Measurements from ENCODE around the gene CLCN7.
"Not testable (repeated sequence)": the region's sequence is repeated elsewhere in the genome, so short reads cannot be mapped to it uniquely, and the experiment has no call there.

The CLCN7 gene

DNA sequence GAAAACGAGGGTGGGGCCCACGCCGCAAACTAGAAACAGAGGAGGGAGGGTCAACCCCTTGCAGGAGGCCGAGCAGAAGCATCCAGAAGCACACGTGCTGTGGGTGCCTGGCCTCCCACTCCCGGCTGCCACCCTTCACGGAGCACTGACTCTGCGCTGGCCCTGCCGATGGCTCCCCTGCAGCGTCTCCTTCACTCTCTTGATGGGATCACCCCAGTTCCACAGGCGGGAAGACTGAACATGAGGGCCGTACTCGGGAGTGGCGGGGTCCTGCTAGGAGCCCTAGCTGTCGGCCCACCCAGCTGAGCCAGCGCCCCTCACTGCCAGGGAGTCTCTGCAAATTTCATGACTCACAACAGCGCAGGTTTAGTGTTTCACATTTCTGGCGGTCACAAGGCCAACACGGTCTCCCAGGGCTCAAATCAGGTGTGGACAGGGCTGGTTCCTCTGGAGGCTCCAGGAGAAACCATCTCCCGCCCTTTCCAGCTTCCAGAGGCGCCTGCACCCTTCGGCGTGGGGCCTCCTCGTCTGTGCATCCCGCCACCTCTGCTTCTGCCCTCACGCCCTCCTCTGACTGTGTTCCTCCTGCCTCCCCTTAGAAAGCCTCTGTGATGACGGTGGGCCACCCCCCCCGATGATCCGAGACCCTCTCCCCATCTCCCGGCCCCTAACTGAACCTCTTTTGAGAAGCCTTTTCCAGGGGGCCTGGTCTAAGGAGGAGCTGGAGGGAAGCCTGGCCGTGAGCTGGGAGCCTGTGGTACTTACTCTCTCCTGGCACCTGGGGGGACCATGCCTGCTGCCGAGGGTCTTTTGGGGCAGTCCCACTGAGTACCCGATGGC is 11.9 kb upstream of the CLCN7 start:
- no peak for DNase-seq

DNA sequence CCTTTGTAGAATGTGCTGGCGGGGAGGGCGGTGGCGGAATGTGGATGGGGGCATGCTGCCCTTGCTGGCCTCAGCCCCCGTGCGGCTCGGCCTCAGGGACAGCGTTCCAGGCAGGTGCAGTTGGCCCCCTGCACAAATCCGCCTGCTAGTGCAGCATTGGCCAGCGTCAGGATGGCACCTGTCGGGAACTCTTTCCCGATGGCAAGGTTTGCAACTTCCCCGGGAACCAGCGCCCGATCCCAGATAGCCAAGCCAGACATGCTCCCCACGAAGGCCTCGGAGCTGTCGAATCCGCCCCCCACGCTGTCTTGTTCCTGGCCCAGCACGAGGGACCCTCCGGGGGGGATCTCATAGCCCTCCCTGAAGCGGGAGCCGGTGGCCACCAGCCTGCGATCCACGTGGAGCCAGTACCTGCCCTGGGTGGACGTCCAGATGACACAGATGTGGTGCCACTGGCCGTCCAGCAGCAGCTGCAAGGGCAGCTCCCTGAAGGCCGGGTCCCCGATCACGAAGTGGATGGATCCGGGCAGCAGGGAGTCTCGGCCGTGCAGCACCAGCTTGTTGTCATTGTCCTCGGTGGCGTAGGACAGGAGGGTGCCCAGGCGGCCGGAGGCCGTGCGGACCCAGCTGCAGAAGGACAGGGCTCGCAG is 11.1 kb upstream of the CLCN7 start:
- DNase-seq = no peak

DNA sequence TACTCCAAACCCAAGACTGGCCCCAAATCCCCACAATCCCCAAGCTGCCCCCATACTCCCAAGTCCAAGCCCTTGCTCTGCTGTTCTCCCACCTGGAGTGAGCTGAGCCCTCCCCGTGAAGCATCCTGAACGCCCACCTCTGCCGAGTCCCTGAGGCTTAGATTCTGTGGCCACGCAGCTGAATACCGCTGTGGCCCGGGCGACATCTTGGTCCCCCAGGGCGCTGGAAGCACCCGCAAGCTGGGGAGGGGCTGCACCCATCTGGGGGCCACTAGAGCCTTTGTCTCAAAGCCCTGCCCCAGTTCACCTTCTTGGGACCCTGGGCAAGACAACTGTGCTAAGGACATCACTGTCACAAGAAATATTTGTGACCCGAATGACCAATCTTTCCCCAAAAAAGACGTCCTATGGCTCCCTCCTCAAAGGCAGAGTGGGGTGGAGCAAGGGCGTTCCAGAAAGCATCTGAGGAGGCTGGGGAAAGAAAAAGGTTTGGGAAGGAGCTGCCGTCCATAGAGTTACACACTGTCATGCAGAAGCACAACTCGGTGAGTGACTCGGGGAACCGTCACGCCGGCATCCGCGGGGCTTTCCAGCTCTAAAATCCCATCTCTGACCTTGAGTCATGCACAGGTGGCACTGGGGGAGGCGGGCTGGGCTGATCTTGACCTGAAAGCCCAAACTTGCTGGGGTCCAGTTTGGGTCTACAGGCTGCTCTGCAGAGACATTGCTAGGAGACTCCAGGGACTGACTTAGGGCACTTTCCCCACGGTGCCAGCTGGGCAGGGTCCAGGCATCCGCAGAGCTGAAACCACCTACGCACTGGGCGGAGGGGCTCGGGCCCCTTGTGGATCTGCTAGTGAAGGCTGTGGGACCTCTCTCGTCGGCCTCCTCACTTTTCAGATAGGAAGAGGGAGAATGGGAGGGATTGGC is 7.3 kb upstream of the CLCN7 start:
- DNase-seq = no peak

DNA sequence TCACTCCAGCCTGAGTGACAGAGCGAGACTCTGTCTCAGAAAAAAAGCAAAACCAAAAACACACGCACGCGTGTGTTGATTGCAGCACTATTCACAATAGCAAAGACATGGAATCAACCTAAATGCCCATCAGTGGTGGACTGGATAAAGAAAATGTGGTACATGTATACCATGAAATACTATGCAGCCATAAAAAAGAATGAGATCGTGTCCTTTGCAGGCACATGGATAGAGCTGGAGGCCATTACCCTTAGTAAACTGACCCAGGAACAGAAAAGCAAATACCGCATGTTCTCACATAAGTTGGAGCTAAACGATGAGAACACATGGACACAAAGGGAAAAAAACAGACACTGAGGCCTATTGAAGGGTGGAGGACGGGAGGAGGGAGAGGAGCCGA is 4.1 kb upstream of the CLCN7 start:
- not testable (repeated sequence) for DNase-seq

GRCh38 chr16:1477033-1477432 is 2.2 kb upstream of the CLCN7 start:
- DNase-seq = no peak

DNA sequence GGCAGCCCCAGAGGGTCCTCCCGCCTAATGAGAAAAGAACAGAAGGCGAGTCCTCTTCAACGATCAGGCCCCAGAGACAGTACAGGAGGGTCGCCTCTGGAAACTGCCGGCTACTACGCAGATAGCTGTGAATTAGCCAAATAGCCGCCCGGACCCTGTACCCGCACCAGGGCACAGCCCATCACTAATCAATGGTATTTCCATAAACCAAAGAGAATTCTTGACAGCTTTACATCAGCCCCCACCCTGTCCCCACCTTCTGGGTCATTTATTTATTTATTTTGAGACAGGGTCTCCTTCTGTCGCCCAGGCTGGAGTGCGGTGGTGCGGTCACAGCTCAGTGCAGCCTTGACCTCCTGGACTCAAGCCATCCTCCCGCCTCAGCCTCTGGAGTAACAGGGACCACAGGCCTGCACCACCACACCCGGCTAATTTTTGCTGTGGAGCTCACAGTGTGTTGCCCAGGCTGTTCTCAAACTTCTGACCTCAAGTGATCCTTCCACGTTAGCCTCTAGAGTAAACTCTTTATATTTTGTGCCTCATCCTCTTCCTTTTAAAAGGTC is 805 bp upstream of the CLCN7 start:
- DNase-seq = no peak

- DNase-seq = no peak
Observed at GRCh38 chr16:1474082-1474795, 589 bp downstream of the CLCN7 start.

DNA sequence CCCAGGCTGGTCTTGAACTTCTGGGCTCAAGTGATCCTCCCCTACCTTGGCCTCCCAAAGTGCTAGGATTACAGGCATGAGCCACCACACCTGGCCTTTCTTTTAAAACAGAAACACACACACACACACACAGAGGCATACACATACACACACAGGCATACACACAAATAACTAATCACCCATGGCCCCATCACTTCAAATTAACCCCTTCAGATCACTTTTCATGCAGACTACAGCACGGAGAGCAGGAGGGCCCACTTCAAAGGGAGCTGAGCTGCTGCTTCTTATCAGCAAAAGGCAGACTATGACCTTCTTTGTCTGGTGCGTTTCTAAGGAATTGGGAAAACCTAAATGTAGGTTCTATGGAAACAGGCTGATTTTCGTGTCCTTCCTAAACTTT is 1.9 kb downstream of the CLCN7 start:
- DNase-seq = no peak

GRCh38 chr16:1471569-1472194 is 3.1 kb downstream of the CLCN7 start:
- no peak for DNase-seq

GRCh38 chr16:1470481-1471251 is 4.2 kb downstream of the CLCN7 start:
- DNase-seq = no peak

DNA sequence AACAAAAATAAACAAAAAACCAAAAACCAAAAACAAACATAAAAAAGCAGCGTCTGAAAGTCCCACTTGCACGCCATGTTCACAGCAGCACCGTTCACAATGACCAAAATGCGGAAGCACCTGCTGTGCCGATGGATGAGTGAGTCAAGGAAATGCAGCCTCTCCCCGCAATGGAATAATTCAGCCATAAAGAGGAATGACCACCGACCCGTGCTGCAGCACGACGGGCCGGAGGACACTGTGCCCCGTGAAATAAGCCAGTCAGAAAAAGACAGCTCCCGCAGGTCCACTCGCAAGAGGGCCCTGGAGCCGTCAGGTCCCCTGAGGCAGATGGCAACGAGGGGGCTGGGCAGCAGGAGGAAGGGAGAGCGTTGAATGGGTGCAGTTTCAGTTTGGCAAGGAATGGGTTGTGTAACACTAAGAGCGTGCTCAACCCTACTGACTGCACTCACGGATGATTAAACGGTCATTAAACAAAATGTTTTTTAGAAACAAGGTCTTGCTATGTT is 5.1 kb downstream of the CLCN7 start:
- no peak for DNase-seq

DNA sequence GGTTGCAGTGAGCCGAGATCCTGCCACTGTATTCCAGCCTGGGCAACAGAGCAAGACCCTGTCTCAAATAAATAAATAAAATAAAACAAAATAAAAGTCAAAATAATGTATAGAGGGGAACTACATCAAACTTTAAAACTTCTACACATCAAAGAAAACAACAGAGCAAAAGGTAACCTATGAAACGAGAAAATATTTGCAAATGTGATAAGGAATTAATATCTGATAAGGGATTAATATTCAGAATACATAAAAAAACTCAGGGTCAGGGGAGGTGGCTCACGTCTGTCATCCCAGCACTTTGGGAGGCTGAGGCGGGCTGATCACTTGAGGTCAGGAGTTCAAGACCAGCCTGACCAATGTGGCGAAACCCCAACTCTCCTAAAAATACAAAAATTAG is 5.7 kb downstream of the CLCN7 start:
- not testable (repeated sequence) for DNase-seq

- no peak for DNase-seq
Observed at GRCh38 chr16:1468426-1468810, 6.4 kb downstream of the CLCN7 start.

DNA sequence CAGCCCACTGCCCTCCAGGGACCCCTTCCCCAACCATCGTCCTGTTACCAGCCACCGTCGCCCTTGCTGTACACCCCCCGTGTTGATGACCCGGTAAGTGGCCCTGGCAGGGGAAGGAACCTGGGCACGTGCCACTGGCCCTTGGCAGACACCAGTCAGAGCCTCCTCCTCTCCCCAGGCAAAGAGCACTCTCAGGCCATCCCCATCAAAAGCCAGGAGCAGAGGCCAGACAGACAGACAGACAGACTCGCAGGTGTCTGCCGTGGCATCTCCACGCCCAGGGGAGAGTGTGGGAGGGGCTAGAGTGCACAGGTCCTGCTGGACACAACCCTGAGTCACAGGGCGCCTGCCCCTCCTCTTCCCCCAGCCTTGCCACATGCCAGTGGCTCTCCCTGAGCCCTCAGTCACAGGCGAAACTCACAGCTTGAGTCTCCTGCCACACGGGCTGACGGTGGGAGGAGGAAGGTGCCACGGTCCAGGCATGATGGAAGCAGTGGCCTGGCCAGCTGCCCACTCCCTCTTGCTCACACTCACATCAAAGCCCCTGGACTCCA is 7.8 kb downstream of the CLCN7 start:
- DNase-seq = no peak

DNA sequence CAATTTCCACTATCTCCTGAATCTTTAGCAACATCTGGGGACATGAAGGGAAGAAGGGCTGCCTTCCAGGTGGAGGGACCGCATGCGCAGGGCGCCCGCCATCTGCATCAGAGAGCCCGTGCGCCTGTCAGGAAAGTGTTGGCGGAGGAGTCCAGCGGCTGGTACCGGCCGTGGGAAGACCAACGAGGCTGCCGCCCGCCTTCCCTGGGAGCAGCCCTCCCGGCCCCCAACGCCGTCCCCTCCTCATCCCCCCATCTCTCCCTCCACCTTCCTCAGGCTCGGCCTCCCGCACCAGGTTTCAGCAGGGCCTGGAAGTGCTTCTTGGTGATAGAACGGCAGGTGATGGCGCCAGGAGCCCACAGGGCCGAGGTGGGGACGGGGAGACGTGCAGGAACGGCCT is 8.8 kb downstream of the CLCN7 start:
- DNase-seq = no peak

DNA sequence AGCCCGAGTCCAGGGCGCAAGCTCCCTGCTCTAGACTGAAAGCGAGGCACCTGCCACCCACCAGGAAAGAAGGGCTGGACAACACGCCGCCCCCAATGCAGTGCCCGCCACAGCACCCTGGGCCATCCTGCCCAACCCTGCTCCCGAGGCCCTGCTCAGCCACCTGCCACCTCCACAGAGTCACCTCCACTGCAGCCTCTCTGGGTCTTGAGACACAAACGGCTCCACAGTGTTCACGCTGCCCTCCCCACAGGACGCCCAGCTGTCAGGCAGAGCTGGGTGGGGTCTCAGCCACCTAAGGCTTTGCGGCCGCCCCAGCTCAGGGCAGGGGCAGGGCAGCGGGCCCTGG is 9.3 kb downstream of the CLCN7 start:
- DNase-seq = no peak

GRCh38 chr16:1464894-1465566 is 9.8 kb downstream of the CLCN7 start:
- DNase-seq = no peak

DNA sequence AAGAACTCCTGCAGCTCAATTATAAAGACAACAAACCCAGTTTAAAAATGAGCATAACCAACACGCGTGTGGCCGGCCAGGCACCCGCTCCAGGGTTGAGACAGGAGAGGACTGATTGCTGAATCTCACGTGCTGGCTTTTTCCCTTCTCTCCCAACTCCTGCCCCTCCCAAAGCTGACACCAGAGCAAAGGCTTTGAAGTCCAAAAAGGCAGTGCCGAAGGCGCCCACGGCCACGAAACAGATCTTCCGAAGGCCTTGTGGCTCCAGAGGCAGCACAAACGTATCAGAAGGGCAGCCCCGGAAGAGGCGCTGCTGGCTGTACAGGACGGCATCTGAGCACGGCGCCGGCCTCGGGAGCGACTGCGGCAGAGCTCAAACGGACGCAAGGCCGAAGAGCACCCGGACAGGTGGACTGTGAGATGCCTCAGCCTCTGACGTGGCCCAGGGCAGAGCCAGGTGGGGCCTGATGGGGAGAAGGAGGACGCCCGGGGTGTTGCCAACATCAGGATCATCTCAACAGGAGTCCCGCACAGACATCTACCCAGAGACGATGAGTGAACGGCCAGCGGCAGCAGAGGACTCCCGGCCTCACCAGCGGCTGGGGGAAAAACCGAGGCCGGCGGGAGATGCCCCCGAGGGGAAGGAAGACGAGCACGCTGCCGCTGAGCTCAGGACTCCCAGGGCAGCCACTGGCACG is 10.5 kb downstream of the CLCN7 start:
- no peak for DNase-seq

DNA sequence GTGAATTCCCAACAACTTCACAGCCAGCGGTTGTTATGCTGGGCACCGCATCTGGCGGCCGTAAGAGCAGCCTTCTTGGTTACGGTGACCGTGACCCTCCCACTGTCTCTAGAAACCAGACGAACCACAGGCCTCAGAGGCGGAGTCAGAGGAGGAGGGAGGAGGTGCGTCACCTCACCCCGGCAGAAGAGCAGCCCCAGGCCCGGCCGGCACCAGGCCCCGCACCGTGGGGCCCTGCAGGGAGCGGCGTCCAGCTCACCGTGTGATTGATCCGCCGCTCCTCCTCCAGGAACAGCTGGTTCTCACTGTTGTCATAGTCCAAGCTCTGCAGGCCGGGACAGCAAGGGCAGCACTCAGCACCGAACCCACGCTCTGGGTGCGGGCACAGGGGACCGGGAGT is 13.7 kb downstream of the CLCN7 start:
- no peak for DNase-seq
